Fibroblast of mammary gland (primary cell): Measurements from ENCODE around the gene TDP1.
A peak's percentile ranks its signal among the peaks of the same experiment; 100 is the strongest.
"Not testable (repeated sequence)": the region's sequence is repeated elsewhere in the genome, so short reads cannot be mapped to it uniquely, and the experiment has no call there.

ENCODE experiments used
- DNase-seq: peaks from one replicate; pipeline ENCODE4 v3.0.0-alpha.2; 2010; ENCODE audit warnings: low read depth
- H3K4me3 ChIP-seq: 2 replicates; pipeline ENCODE4 v1.5.1; 2011; ENCODE audit warnings: low read depth, mild to moderate bottlenecking, low read length, moderate library complexity; ENCODE audit not compliant: control insufficient read depth
- TF ChIP-seq, protein P1 (sequence below): conservative IDR thresholded peaks from 2 replicates; pipeline ENCODE4 v1.5.1; 2011; ENCODE audit warnings: low read depth, low read length, inconsistent platforms; ENCODE audit not compliant: control insufficient read depth, insufficient read depth

Gene TDP1

DNA sequence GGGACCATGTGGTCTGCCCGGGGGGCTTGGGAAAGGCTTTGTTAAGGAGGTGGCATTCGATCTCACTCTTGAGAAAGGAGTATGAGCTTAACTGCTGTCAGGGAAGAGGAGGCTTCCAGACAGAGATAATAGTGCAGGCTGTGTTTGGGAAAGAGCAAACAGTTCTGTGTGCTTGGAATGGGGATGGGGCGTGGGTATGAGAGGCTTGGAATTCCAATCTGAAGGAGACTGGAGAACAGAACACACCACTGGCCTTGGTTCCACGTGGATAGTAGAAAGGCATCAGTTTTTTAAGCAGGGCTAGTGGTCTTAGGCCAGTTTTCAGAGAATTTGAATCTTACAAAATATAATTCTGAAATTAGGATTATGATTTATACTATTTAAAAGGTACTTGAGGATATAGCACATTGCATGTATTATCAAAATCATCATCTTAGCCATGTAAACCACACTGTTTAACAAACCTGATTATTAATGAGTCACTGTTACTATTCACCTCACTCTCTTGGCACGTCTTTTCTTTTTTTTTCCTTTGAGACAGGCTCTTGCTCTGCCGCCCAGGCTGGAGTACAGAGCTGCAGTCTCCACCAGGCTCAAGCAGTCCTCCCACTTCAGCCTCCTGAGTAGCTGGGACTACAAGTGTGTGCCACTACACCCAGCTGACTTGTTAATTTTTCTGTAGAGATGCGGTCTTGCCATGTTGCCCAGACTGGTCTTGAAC is 67.6 kb downstream of the TDP1 start:
- DNase-seq, result peak; percentile 8
- TF ChIP-seq, protein P1, sequence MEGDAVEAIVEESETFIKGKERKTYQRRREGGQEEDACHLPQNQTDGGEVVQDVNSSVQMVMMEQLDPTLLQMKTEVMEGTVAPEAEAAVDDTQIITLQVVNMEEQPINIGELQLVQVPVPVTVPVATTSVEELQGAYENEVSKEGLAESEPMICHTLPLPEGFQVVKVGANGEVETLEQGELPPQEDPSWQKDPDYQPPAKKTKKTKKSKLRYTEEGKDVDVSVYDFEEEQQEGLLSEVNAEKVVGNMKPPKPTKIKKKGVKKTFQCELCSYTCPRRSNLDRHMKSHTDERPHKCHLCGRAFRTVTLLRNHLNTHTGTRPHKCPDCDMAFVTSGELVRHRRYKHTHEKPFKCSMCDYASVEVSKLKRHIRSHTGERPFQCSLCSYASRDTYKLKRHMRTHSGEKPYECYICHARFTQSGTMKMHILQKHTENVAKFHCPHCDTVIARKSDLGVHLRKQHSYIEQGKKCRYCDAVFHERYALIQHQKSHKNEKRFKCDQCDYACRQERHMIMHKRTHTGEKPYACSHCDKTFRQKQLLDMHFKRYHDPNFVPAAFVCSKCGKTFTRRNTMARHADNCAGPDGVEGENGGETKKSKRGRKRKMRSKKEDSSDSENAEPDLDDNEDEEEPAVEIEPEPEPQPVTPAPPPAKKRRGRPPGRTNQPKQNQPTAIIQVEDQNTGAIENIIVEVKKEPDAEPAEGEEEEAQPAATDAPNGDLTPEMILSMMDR, result no peak
- H3K4me3 ChIP-seq, result no peak overlapping the region

DNA sequence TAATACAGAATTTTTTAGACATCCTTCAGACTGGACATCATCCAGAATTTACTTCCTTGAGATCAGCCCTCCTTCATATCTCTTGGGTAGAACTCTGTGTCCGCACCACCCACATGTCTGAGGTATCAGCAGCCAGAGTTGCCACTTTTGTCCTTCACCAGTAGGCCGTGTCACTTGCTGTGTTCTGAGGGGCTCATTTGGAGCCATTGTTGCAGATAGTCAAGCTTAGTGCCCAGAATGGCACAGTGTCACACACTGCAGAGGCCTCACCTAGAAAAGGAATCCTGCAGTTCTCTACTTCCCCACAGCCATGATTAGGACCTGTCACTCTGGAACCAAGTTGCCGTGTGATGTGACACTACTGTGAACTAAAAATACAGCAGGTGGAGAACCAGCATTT is 69.2 kb downstream of the TDP1 start:
- TF ChIP-seq, protein P1, result no peak
- H3K4me3 ChIP-seq, result no peak overlapping the region
- no peak for DNase-seq

DNA sequence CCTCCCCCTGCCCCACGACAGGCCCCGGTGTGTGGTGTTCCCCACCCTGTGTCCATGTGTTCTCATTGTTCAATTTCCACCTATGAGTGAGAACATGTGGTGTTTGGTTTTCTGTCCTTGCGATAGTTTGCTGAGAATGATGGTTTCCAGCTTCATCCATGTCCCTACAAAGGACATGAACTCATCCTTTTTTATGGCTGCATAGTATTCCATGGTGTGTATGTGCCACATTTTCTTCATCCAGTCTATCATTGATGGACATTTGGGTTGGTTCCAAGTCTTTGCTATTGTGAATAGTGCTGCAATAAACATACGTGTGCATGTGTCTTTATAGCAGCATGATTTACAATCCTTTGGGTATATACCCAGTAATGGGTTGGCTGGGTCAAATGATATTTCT is 70.9 kb downstream of the TDP1 start:
- DNase-seq, H3K4me3 ChIP-seq: not testable (repeated sequence)

DNA sequence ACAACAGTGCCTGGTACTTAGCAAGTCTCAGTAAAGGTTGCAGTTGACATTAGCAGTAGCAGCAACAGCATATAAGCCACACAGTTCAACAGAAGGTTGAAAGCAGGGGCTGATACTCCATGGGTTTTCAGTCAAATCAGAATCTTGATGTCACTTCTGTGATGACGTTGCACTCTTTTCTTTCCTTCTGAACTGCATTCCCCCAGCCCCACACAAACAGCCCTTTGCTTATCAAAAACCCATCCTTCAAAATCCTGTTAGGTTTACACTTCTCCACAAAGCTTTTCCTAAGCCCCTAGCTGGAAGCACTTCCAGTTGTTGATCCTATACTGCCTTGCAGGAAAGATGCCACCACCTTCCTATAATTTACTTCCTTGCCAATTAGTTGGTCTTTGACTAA is 72.1 kb downstream of the TDP1 start:
- DNase-seq, result no peak
- TF ChIP-seq, protein P1, result no peak
- no peak overlapping the region for H3K4me3 ChIP-seq

DNA sequence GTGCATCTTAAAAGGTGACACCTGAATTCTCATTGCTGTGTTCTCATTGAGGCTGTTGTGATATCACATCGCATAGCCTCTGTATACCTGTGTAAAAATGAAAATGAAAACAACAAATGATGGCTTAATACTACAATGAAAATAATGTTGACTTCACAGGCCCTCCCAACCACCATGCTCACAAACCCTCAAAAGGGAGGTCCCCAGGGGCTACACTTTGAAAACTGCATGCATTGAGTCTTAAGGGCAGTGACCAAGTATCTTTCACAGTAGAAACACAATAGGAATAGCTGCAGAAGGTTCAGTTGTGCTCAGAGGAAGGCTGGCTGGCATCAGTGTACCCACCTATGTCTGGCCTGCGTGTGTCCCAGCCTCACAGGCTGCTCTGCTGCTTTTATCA is 78.4 kb downstream of the TDP1 start:
- H3K4me3 ChIP-seq, result no peak overlapping the region
- no peak for DNase-seq
- TF ChIP-seq, protein P1, result no peak

DNA sequence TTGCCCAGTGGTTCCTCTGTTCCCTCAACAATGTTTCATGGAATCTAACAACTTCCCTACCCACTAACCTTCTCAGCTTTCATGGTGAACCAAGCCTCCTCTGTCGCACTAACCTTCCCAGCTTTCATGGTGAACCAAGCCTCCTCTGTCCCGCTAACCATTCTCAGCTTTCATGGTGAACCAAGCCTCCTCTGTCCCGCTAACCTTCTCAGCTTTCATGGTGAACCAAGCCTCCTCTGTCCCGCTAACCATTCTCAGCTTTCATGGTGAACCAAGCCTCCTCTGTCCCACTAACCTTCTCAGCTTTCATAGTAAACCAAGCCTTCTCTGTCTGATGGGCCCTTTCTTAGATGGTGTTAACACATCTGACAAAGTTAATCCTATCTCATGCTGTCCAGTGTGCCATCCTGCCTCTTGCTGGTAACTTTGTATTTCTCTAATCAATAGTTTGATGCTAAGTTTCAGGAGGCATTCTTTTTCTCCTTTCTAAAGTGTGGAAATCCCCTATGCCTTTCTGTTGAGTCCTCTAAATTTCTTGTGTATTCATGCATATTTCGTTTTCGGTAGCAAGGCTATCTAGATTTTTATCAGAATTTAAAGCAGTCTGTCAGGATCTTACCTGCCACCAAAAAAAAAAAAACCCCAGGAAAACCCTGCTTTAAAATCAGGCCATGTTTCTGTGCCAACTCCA is 79.3 kb downstream of the TDP1 start:
- TF ChIP-seq, protein P1, result no peak
- no peak overlapping the region for H3K4me3 ChIP-seq
- DNase-seq, result no peak

DNA sequence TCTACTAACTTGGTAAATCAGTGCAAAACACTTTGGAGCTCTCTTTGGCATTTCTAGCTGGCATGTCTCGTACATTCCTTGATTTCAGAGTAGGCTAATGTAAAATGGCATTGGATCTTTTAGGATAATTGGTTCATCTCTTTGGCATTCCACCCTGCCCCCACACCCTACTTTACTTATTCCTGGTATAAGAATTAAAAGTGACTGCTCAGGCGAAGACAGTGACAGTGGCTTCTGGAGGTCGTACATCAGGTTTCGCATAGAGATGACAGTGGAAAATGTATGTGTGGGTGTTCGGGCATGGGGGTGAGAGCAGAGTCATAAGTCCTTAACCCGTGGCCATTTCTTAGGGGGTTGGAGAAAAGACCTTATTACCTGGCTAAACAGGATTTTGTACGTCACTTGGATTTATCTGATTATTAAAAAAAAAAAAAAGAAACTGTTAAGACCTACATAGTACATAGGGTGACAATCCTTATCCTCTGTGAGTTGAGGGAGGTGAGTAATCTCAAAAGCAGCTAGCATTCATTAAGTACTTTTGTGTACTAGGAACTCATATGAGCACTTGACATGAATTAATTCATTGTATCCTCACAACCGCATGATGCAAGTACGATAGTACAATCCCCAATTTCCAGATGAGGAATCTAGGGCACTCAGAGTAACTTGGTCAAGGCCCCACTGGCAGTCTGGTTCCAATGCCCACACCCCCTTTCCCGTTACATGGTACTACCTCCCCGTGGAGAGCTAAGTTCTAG is 83.7 kb downstream of the TDP1 start:
- TF ChIP-seq, protein P1, result no peak
- DNase-seq, result no peak
- no peak overlapping the region for H3K4me3 ChIP-seq
